Measurements from ENCODE around the gene CARD11. TPM values are rescaled to one million over a fixed set of nuclear protein-coding genes. Genes with fewer than 3 reads are reported as not detected.

The CARD11 gene
- total RNA-seq, 2 donors from 2014 or later, result 126 to 155 TPM

GRCh38 chr7:2912684-2913439 lies 130.8 kb downstream of the CARD11 start:
- Mint-ChIP-seq H3K36me3 (ENCODE audit: low read depth) (peaks cover 5% of the 10 kb centered on the region), H3K27me3 (no peaks in the 10 kb centered on the region), H3K4me1 (no peaks in the 10 kb centered on the region), H3K4me3 (no peak overlapping the region), H3K27ac (peak overlapping the region; percentile 47)
- no peaks in the 10 kb centered on the region for H3K9me3 ChIP-seq (ENCODE audit: control insufficient read depth, low read length, poor library complexity, severe bottlenecking)
- no peak for ATAC-seq
- DNase-seq, result no peak

GRCh38 chr7:2911466-2911865 lies 132.2 kb downstream of the CARD11 start:
- H3K4me1 Mint-ChIP-seq, result no peaks in the 10 kb centered on the region
- no peak overlapping the region for H3K27ac Mint-ChIP-seq
- ATAC-seq, result no peak
- no peak for DNase-seq
- H3K36me3 Mint-ChIP-seq (ENCODE audit: low read depth), result peaks cover 7% of the 10 kb centered on the region
- H3K27me3 Mint-ChIP-seq, result no peaks in the 10 kb centered on the region
- no peaks in the 10 kb centered on the region for H3K9me3 ChIP-seq (ENCODE audit: control insufficient read depth, low read length, poor library complexity, severe bottlenecking)
- no peak overlapping the region for H3K4me3 Mint-ChIP-seq

GRCh38 chr7:2909471-2910039 lies 134.1 kb downstream of the CARD11 start:
- no peaks in the 10 kb centered on the region for H3K9me3 ChIP-seq (ENCODE audit: control insufficient read depth, low read length, poor library complexity, severe bottlenecking)
- DNase-seq (no peak), ATAC-seq (no peak)
- H3K27me3 Mint-ChIP-seq, result no peaks in the 10 kb centered on the region
- H3K27ac Mint-ChIP-seq, result no peak overlapping the region
- no peaks in the 10 kb centered on the region for H3K4me1 Mint-ChIP-seq
- peaks cover 12% of the 10 kb centered on the region for H3K36me3 Mint-ChIP-seq (ENCODE audit: low read depth)
- no peak overlapping the region for H3K4me3 Mint-ChIP-seq

GRCh38 chr7:2909043-2909442 lies 134.6 kb downstream of the CARD11 start:
- Mint-ChIP-seq H3K4me1 (peaks cover 2% of the 10 kb centered on the region), H3K36me3 (ENCODE audit: low read depth) (peaks cover 12% of the 10 kb centered on the region), H3K27me3 (no peaks in the 10 kb centered on the region), H3K4me3 (no peak overlapping the region), H3K27ac (no peak overlapping the region)
- H3K9me3 ChIP-seq (ENCODE audit: control insufficient read depth, low read length, poor library complexity, severe bottlenecking), result no peaks in the 10 kb centered on the region
- ATAC-seq (no peak), DNase-seq (no peak)

- Mint-ChIP-seq H3K4me3 (no peak overlapping the region), H3K36me3 (ENCODE audit: low read depth) (peaks cover 12% of the 10 kb centered on the region), H3K4me1 (peaks cover 4% of the 10 kb centered on the region), H3K27ac (no peak overlapping the region), H3K27me3 (no peaks in the 10 kb centered on the region)
- DNase-seq, result no peak
- ATAC-seq, result no peak
- no peaks in the 10 kb centered on the region for H3K9me3 ChIP-seq (ENCODE audit: control insufficient read depth, low read length, poor library complexity, severe bottlenecking)
These were observed 135.5 kb downstream of the CARD11 start for GRCh38 chr7:2908103-2908683.

GRCh38 chr7:2906197-2906931 lies 137.3 kb downstream of the CARD11 start:
- no peaks in the 10 kb centered on the region for H3K9me3 ChIP-seq (ENCODE audit: control insufficient read depth, low read length, poor library complexity, severe bottlenecking)
- DNase-seq (no peak), ATAC-seq (no peak)
- Mint-ChIP-seq H3K36me3 (ENCODE audit: low read depth) (peaks cover 9% of the 10 kb centered on the region), H3K4me1 (peaks cover 8% of the 10 kb centered on the region), H3K4me3 (no peak overlapping the region), H3K27ac (peak overlapping the region; percentile 1), H3K27me3 (no peaks in the 10 kb centered on the region)

- H3K4me3 Mint-ChIP-seq, result no peak overlapping the region
- peak overlapping the region; percentile 1 for H3K27ac Mint-ChIP-seq
- H3K9me3 ChIP-seq (ENCODE audit: control insufficient read depth, low read length, poor library complexity, severe bottlenecking), result no peaks in the 10 kb centered on the region
- no peaks in the 10 kb centered on the region for H3K27me3 Mint-ChIP-seq
- H3K36me3 Mint-ChIP-seq (ENCODE audit: low read depth), result peaks cover 9% of the 10 kb centered on the region
- peaks cover 8% of the 10 kb centered on the region for H3K4me1 Mint-ChIP-seq
- ATAC-seq (no peak), DNase-seq (no peak)
These were observed 138.2 kb downstream of the CARD11 start for GRCh38 chr7:2905500-2905899.

- H3K27ac Mint-ChIP-seq, result no peak overlapping the region
- ATAC-seq (no peak), DNase-seq (no peak)
- peaks cover 9% of the 10 kb centered on the region for H3K36me3 Mint-ChIP-seq (ENCODE audit: low read depth)
- H3K9me3 ChIP-seq (ENCODE audit: control insufficient read depth, low read length, poor library complexity, severe bottlenecking), result no peaks in the 10 kb centered on the region
- H3K27me3 Mint-ChIP-seq, result no peaks in the 10 kb centered on the region
- H3K4me1 Mint-ChIP-seq, result peaks cover 8% of the 10 kb centered on the region
- no peak overlapping the region for H3K4me3 Mint-ChIP-seq
These were observed 138.6 kb downstream of the CARD11 start for GRCh38 chr7:2905027-2905426.

- Mint-ChIP-seq H3K36me3 (ENCODE audit: low read depth) (peaks cover 9% of the 10 kb centered on the region), H3K4me3 (no peak overlapping the region), H3K4me1 (peaks cover 8% of the 10 kb centered on the region), H3K27ac (peak overlapping the region; percentile 84), H3K27me3 (no peaks in the 10 kb centered on the region)
- H3K9me3 ChIP-seq (ENCODE audit: control insufficient read depth, low read length, poor library complexity, severe bottlenecking), result no peaks in the 10 kb centered on the region
- ATAC-seq, result no peak
- DNase-seq, result no peak
These were observed 139.5 kb downstream of the CARD11 start for GRCh38 chr7:2904202-2904601.

GRCh38 chr7:2903682-2904162 lies 139.9 kb downstream of the CARD11 start:
- H3K27me3 Mint-ChIP-seq, result no peaks in the 10 kb centered on the region
- peaks cover 9% of the 10 kb centered on the region for H3K36me3 Mint-ChIP-seq (ENCODE audit: low read depth)
- no peak overlapping the region for H3K4me3 Mint-ChIP-seq
- ATAC-seq (no peak), DNase-seq (no peak)
- peaks cover 8% of the 10 kb centered on the region for H3K4me1 Mint-ChIP-seq
- H3K27ac Mint-ChIP-seq, result peak overlapping the region; percentile 84
- H3K9me3 ChIP-seq (ENCODE audit: control insufficient read depth, low read length, poor library complexity, severe bottlenecking), result no peaks in the 10 kb centered on the region

- H3K9me3 ChIP-seq (ENCODE audit: control insufficient read depth, low read length, poor library complexity, severe bottlenecking), result no peaks in the 10 kb centered on the region
- Mint-ChIP-seq H3K4me3 (no peak overlapping the region), H3K36me3 (ENCODE audit: low read depth) (no peaks in the 10 kb centered on the region), H3K4me1 (peaks cover 12% of the 10 kb centered on the region), H3K27me3 (no peaks in the 10 kb centered on the region), H3K27ac (peak overlapping the region; percentile 27)
- DNase-seq (no peak), ATAC-seq (no peak)
These were observed 146.6 kb downstream of the CARD11 start for GRCh38 chr7:2897023-2897422.

- DNase-seq, result no peak
- Mint-ChIP-seq H3K27me3 (no peaks in the 10 kb centered on the region), H3K4me3 (no peak overlapping the region), H3K36me3 (ENCODE audit: low read depth) (no peaks in the 10 kb centered on the region), H3K4me1 (peaks cover 12% of the 10 kb centered on the region), H3K27ac (no peak overlapping the region)
- no peaks in the 10 kb centered on the region for H3K9me3 ChIP-seq (ENCODE audit: control insufficient read depth, low read length, poor library complexity, severe bottlenecking)
- no peak for ATAC-seq
These were observed 147.5 kb downstream of the CARD11 start for GRCh38 chr7:2896131-2896530.

Measured in T-helper 17 cell (primary cell).